HepG2 (cell line): ENCODE results near the gene XCR1. TPM values are rescaled to one million over a fixed set of nuclear protein-coding genes. Genes with fewer than 3 reads are reported as not detected.

Experiments
- DZIP1 ChIP-seq: sonication (generic); formaldehyde crosslinking; IDR thresholded peaks from 2 replicates; pipeline ENCODE4 v1.5.0; 2020; ENCODE audit warnings: mild to moderate bottlenecking, missing genetic modification reagents
- HCFC1 ChIP-seq: fragments of 150-350 bp; IDR thresholded peaks from 2 replicates; pipeline ENCODE4 v1.6.1; 2014; ENCODE audit warnings: low read depth, low read length
- NR1H2 ChIP-seq: sonication (generic); formaldehyde crosslinking; IDR thresholded peaks from 2 replicates; pipeline ENCODE4 v1.8.1; 2022; ENCODE audit warnings: low read depth, missing genetic modification reagents, borderline replicate concordance
- ZNF143 ChIP-seq: sonication (generic); formaldehyde crosslinking; IDR thresholded peaks from 2 replicates; pipeline ENCODE4 v1.4.0; 2020; ENCODE audit warnings: missing genetic modification reagents
- ZNF256 ChIP-seq: sonication (generic); formaldehyde crosslinking; conservative IDR thresholded peaks from 2 replicates; pipeline ENCODE4 v1.4.0; 2020; ENCODE audit warnings: missing genetic modification reagents
- ZNF543 ChIP-seq: sonication (generic); formaldehyde crosslinking; IDR thresholded peaks from 2 replicates; pipeline ENCODE4 v1.4.0; 2020; ENCODE audit warnings: mild to moderate bottlenecking, missing genetic modification reagents
- ZNF678 ChIP-seq: sonication (generic); formaldehyde crosslinking; IDR thresholded peaks from 2 replicates; pipeline ENCODE4 v1.4.0; 2020; ENCODE audit warnings: mild to moderate bottlenecking, missing genetic modification reagents
- ZNF776 ChIP-seq: sonication (generic); formaldehyde crosslinking; IDR thresholded peaks from 2 replicates; pipeline ENCODE4 v1.4.0; 2020; ENCODE audit warnings: mild to moderate bottlenecking, missing genetic modification reagents
- polyA plus RNA-seq, 8 experiments: library from polyadenylated mRNA; depleted of rRNA in 3 of 8; stranded (reverse) in 7 of 8; unstranded in 1 of 8; fragments of >200 nt; fragmentation: Illumina TruSeq in 4 of 8; extraction: Trizol in 4 of 8; gene quantifications; 2 replicates each; pipeline versions ENCODE4 v1.2.1 to v1.2.3, GENCODE V29; 2011 to 2016; ENCODE audit warnings: low read depth in 4 of 8, missing spikeins in 1 of 8, mixed read lengths in 1 of 8; ENCODE audit not compliant: insufficient read depth in 1 of 8
- total RNA-seq, 5 experiments: library from RNA; depleted of rRNA; stranded (reverse); fragments of >200 nt; fragmentation: Illumina TruSeq; extraction: Trizol; gene quantifications; 2 replicates each; pipeline ENCODE4 v1.2.3, GENCODE V29; 2016; ENCODE audit warnings: low read depth in 1 of 5
- TF ChIP-seq, protein P1 (sequence below): sonication (generic); formaldehyde crosslinking; IDR thresholded peaks from 2 replicates; pipeline ENCODE4 v1.8.1; 2022; ENCODE audit warnings: low read depth, mild to moderate bottlenecking, missing genetic modification reagents
- TF ChIP-seq, protein P2 (sequence below), 2 experiments: sonication (generic) in 1 of 2; formaldehyde crosslinking in 1 of 2; IDR thresholded peaks; 2 replicates each; pipeline versions ENCODE4 v1.6.1 to v1.9.0; 2014 to 2022; ENCODE audit warnings: antibody characterized with exemption in 1 of 2, borderline replicate concordance in 1 of 2, inconsistent platforms in 1 of 2, low read depth in 1 of 2, missing genetic modification reagents in 1 of 2
- TF ChIP-seq, protein P3 (sequence below): sonication (generic); formaldehyde crosslinking; IDR thresholded peaks from 2 replicates; pipeline ENCODE4 v1.4.0; 2020; ENCODE audit warnings: missing genetic modification reagents, mild to moderate bottlenecking, borderline replicate concordance

Gene XCR1
- total and polyA plus RNA-seq, 2 of the 13 experiments (the other 11 are each of a cell fraction or from before 2014, with no cell fraction given), result not detected

DNA sequence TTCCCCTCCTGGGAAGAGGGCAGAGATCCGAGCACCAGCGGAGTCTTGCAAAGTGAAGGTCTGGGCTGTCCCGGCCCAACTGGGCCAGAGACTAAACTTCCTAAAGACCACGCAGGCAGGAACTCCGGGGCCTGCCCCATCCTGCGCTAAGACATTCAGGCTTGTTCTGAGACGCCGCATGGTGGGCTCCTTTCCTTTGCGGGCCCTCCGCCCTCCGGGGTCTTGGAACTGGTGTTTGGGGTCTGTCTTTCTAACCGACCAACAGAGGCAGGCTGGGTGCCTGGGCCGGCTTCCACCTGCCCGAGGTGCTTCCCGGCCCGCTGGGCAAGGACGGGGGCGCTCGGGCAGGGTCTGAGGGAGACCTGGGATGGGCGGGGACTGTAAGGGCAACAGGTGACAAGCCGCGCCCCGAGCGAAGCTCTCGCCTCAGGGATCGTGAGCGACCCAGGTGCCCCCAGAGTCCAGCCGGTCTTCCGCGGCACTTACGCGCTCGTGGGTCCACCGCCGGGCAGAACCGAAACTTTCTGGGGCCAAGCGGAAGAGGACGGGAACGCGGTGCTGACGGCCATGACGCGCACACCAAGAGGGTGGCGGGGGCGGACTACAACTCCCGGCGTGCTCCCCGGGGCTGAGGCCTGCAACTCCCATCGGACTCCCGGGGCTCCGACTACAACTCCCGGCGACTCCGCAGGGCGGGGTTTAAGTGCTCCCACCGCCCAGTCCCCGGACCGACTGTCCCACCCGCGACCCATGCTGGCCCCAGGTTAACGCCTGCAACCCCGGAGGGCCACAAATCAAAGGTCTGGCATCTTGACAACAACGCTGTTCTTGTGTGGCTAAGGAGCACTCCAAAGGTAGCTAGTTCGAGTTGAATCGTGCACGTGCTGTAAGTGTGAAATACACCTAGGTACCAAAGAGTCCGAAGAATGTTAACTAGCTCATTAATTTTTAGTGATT lies 31.8 kb downstream of the XCR1 start, which contains the start of gene FYCO1 (continued):
- TF ChIP-seq, protein P1, sequence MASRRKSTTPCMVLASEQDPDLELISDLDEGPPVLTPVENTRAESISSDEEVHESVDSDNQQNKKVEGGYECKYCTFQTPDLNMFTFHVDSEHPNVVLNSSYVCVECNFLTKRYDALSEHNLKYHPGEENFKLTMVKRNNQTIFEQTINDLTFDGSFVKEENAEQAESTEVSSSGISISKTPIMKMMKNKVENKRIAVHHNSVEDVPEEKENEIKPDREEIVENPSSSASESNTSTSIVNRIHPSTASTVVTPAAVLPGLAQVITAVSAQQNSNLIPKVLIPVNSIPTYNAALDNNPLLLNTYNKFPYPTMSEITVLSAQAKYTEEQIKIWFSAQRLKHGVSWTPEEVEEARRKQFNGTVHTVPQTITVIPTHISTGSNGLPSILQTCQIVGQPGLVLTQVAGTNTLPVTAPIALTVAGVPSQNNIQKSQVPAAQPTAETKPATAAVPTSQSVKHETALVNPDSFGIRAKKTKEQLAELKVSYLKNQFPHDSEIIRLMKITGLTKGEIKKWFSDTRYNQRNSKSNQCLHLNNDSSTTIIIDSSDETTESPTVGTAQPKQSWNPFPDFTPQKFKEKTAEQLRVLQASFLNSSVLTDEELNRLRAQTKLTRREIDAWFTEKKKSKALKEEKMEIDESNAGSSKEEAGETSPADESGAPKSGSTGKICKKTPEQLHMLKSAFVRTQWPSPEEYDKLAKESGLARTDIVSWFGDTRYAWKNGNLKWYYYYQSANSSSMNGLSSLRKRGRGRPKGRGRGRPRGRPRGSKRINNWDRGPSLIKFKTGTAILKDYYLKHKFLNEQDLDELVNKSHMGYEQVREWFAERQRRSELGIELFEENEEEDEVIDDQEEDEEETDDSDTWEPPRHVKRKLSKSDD (CRISPR knock-in tag), result peak; percentile 73; the same call in 1 of the 2 replicates
- TF ChIP-seq ZNF143 (CRISPR knock-in tag) (peak; percentile 96), DZIP1 (CRISPR knock-in tag) (no peak), ZNF543 (0 out of 2 replicates have a peak, but pooled peaks have one; percentile 36), ZNF678 (CRISPR knock-in tag) (0 out of 2 replicates have a peak, but pooled peaks have one; percentile 49), ZNF256 (peak; percentile 42; the same call in 1 of the 2 replicates), HCFC1 (peak; percentile 90), ZNF776 (CRISPR knock-in tag) (peak; percentile 78; the same call in 1 of the 2 replicates), NR1H2 (CRISPR knock-in tag) (no peak)
- TF ChIP-seq, protein P2, sequence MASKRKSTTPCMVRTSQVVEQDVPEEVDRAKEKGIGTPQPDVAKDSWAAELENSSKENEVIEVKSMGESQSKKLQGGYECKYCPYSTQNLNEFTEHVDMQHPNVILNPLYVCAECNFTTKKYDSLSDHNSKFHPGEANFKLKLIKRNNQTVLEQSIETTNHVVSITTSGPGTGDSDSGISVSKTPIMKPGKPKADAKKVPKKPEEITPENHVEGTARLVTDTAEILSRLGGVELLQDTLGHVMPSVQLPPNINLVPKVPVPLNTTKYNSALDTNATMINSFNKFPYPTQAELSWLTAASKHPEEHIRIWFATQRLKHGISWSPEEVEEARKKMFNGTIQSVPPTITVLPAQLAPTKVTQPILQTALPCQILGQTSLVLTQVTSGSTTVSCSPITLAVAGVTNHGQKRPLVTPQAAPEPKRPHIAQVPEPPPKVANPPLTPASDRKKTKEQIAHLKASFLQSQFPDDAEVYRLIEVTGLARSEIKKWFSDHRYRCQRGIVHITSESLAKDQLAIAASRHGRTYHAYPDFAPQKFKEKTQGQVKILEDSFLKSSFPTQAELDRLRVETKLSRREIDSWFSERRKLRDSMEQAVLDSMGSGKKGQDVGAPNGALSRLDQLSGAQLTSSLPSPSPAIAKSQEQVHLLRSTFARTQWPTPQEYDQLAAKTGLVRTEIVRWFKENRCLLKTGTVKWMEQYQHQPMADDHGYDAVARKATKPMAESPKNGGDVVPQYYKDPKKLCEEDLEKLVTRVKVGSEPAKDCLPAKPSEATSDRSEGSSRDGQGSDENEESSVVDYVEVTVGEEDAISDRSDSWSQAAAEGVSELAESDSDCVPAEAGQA (IDR thresholded peaks at IDR 0.05; ENCODE audit: low read depth), result peak; percentile 86
- TF ChIP-seq, protein P2 (CRISPR knock-in tag; IDR thresholded peaks at IDR 0.05; ENCODE audit: borderline replicate concordance), result no peak
- TF ChIP-seq, protein P3, sequence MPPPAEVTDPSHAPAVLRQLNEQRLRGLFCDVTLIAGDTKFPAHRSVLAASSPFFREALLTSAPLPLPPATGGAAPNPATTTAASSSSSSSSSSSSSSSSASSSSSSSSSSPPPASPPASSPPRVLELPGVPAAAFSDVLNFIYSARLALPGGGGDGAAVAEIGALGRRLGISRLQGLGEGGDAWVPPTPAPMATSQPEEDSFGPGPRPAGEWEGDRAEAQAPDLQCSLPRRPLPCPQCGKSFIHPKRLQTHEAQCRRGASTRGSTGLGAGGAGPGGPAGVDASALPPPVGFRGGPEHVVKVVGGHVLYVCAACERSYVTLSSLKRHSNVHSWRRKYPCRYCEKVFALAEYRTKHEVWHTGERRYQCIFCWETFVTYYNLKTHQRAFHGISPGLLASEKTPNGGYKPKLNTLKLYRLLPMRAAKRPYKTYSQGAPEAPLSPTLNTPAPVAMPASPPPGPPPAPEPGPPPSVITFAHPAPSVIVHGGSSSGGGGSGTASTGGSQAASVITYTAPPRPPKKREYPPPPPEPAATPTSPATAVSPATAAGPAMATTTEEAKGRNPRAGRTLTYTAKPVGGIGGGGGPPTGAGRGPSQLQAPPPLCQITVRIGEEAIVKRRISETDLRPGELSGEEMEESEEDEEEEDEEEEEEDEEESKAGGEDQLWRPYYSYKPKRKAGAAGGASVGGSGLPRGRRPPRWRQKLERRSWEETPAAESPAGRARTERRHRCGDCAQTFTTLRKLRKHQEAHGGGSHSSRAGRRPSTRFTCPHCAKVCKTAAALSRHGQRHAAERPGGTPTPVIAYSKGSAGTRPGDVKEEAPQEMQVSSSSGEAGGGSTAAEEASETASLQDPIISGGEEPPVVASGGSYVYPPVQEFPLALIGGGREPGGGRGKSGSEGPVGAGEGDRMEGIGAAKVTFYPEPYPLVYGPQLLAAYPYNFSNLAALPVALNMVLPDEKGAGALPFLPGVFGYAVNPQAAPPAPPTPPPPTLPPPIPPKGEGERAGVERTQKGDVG (CRISPR knock-in tag), result 0 out of 2 replicates have a peak, but pooled peaks have one; percentile 60
